A673 (cell line): ENCODE data around the gene WEE2. TPM values are rescaled to one million over a fixed set of nuclear protein-coding genes. Genes with fewer than 3 reads are reported as not detected.

ENCODE experiments used
- BruUV-seq: library from RNA; stranded (reverse); fragments of 400-500 nt; replicated peaks from 2 replicates; lab custom pipeline; 2021; lab: Mats Ljungman, UMichigan
- CTCF ChIA-PET: fragments of 300-600 bp; sonication (Branson Sonifier 250); formaldehyde crosslinking; loops from one replicate; lab custom pipeline; 2022; ENCODE audit warnings: antibody characterized with exemption; lab: Charles Lee
- POLR2A ChIA-PET: fragments of 300-600 bp; sonication (Branson Sonifier 250); formaldehyde crosslinking; loops from one replicate; lab custom pipeline; 2022; ENCODE audit warnings: antibody characterized with exemption; ENCODE audit not compliant: low non-redundant PET; lab: Charles Lee
- DNase-seq: peaks from one replicate; pipeline ENCODE4 v3.0.0-alpha.2; 2015; ENCODE audit warnings: low spot score
- H3K27ac ChIP-seq: fragments of 200-600 bp; sonication (generic); 2 replicates; pipeline ENCODE4 v1.5.1; 2016; ENCODE audit warnings: mixed run types, low read depth, mild to moderate bottlenecking, mixed read lengths, antibody characterized with exemption, low read length; ENCODE audit not compliant: poor library complexity, severe bottlenecking
- H3K27me3 ChIP-seq: fragments of 200-600 bp; sonication (generic); replicated peaks from 2 replicates; pipeline ENCODE4 v1.6.1; 2017; ENCODE audit warnings: mixed run types, low read depth, mild to moderate bottlenecking, mixed read lengths, antibody characterized with exemption, low read length; ENCODE audit not compliant: insufficient read depth, poor library complexity
- H3K36me3 ChIP-seq: fragments of 200-600 bp; sonication (generic); 2 replicates; pipeline ENCODE4 v1.6.1; 2016; ENCODE audit warnings: mixed run types, mild to moderate bottlenecking, mixed read lengths, antibody characterized with exemption, low read length; ENCODE audit not compliant: insufficient read depth, poor library complexity, severe bottlenecking
- H3K4me1 ChIP-seq: fragments of 200-600 bp; sonication (generic); 2 replicates; pipeline ENCODE4 v1.6.1; 2017; ENCODE audit warnings: mixed run types, mild to moderate bottlenecking, mixed read lengths, antibody characterized with exemption, low read length; ENCODE audit not compliant: insufficient read depth, poor library complexity, severe bottlenecking
- H3K4me3 ChIP-seq: fragments of 200-600 bp; sonication (generic); 2 replicates; pipeline ENCODE4 v1.5.1; 2016; ENCODE audit warnings: low read depth, mixed run types, mild to moderate bottlenecking, mixed read lengths, low read length; ENCODE audit not compliant: poor library complexity, severe bottlenecking
- H3K9me3 ChIP-seq: fragments of 200-600 bp; sonication (generic); 2 replicates; pipeline ENCODE4 v1.6.1; 2016; ENCODE audit warnings: mixed run types, low read depth, mild to moderate bottlenecking, mixed read lengths, antibody characterized with exemption, low read length; ENCODE audit not compliant: poor library complexity, severe bottlenecking
- EZH2 ChIP-seq: fragments of 200-600 bp; sonication (generic); IDR thresholded peaks from 2 replicates; pipeline ENCODE4 v1.6.1; 2017; ENCODE audit warnings: borderline replicate concordance, low read depth, mild to moderate bottlenecking, mixed read lengths, antibody characterized with exemption, low read length; ENCODE audit not compliant: poor library complexity, severe bottlenecking
- intact Hi-C: fragments of 100-400 bp; cut with micrococcal nuclease; formaldehyde crosslinking; loops from one replicate; pipeline ENCODE4 v1.10.0; 2022; ENCODE audit not compliant: unreplicated experiment
- total RNA-seq: library from RNA; stranded (reverse); gene quantifications from 2 replicates; pipeline ENCODE4 v1.2.3, GENCODE V29; 2021
- TF ChIP-seq, protein P1 (sequence below): fragments of 300-800, 200-600 bp; sonication (generic); conservative IDR thresholded peaks from 2 replicates; pipeline ENCODE4 v1.5.1; 2017; ENCODE audit warnings: low read depth, mild to moderate bottlenecking, antibody characterized with exemption, low read length, moderate library complexity, mixed read lengths

The WEE2 gene
- total RNA-seq, 1 experiment from 2014 or later: 0.09 TPM

DNA sequence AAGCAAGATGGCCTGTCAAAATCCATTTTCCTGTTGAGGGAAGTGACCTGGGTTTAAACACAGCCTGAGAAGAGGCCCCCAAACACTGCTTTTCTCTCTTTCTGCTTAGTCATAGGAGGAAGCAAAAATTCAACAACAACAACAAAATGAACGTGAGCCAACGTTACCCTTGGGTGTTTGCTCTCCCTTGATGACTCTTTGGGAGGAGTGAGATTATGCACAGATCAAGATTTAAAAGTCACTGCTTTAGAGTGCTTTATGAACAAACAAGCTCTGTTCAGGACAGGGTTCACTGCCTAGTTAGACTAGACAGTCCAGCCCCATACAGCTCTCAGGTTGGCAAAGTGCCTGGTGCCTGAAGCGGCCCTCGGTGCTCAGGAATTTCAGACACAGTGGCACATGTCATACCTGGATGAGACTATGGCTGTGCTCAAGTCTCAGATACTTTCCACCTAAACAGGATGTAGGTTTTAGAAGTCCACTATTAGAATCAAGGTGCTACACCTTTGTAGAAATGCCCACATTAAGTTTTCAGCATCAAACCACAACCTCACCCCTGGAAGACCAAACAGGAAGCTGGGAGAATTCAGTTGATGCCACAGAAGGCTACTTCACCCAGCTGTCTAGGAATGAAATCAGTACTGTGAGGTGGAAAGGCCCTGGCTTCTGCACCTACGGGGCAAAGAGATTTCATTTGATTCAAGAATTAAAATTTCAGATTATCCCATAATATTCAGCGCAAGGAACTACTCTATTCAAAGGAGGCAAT lies 44.9 kb upstream of the WEE2 start:
- H3K4me1 ChIP-seq: no peaks in the 10 kb centered on the region
- H3K4me3 ChIP-seq: no peak overlapping the region
- TF ChIP-seq, protein P1, sequence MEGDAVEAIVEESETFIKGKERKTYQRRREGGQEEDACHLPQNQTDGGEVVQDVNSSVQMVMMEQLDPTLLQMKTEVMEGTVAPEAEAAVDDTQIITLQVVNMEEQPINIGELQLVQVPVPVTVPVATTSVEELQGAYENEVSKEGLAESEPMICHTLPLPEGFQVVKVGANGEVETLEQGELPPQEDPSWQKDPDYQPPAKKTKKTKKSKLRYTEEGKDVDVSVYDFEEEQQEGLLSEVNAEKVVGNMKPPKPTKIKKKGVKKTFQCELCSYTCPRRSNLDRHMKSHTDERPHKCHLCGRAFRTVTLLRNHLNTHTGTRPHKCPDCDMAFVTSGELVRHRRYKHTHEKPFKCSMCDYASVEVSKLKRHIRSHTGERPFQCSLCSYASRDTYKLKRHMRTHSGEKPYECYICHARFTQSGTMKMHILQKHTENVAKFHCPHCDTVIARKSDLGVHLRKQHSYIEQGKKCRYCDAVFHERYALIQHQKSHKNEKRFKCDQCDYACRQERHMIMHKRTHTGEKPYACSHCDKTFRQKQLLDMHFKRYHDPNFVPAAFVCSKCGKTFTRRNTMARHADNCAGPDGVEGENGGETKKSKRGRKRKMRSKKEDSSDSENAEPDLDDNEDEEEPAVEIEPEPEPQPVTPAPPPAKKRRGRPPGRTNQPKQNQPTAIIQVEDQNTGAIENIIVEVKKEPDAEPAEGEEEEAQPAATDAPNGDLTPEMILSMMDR: no peak
- no TSS peak for BruUV-seq
- H3K36me3 ChIP-seq: no peaks in the 10 kb centered on the region
- DNase-seq: no peak
- no peaks in the 10 kb centered on the region for H3K9me3 ChIP-seq
- intact Hi-C loops: no loop called here
- CTCF ChIA-PET: no interaction called here
- no peaks in the 10 kb centered on the region for H3K27me3 ChIP-seq
- peak overlapping the region; percentile 10 for H3K27ac ChIP-seq
- POLR2A ChIA-PET: no interaction called here

DNA sequence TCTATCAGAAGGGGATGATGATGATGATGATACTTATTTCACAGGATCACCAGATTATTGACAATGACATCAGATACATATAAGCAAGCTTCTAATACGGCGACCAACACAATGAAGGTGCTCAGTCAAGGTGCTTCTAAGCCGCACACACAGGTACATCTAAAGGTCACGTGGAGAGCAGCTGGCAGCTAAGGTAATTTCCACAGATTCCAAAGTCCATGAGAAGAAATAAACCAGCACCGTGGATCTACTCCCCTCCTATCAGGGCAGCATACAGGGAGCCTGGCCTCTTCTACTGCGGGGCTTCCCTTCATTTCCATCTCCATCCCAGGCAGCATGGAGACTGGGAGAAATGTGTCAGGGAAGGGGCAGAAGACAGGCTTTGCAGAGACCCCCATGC lies 43.7 kb upstream of the WEE2 start:
- CTCF ChIA-PET: no interaction called here
- intact Hi-C loops: no loop called here

DNA sequence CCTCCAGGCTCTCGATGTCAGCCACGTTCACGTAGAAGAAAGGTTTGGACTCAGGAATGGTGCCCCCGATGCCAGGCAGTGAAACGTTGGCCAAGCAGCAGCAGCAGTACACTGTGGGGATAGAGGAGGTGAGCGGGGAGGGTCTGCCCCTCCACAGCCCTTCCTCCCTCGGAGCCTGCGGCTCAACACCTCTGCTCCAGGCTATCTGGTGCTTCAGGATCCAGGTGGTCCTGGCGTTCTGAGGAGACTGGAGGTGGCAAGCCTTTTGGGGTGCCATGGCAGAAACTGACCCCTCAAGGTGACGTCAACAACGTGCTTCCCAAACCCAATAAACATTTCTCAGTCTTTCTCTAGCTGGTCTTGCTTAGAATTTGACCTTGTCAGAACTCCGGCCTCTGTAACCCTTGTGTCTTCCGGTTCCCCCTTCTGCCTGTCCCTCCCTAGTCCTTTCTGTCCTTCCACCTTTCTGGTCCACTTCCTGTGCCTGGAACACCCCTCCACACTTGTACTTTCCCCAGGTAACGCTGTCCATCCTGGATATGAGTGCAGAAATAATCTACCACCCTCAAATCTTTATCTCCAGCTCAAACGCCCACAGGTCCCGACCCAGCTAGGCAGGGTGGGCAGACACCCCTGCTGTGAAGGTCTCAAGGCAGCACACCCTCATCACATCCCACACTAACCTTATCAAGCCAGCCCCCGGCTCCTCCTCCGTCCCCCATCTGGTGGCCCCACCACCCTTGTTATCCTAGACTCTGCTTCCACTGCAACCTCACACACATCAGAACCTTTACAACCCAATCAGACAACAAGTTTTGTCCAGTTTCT lies 42.7 kb upstream of the WEE2 start:
- intact Hi-C loops: no loop called here
- Histone ChIP-seq H3K4me1 (no peaks in the 10 kb centered on the region), H3K27me3 (no peaks in the 10 kb centered on the region), H3K36me3 (no peaks in the 10 kb centered on the region), H3K27ac (no peak overlapping the region), H3K4me3 (no peak overlapping the region), H3K9me3 (no peaks in the 10 kb centered on the region)
- ChIA-PET CTCF (no interaction called here), POLR2A (no interaction called here)
- DNase-seq: no peak
- TF ChIP-seq, protein P1: no peak
- TF ChIP-seq EZH2: no peak
- BruUV-seq: no TSS peak

More for the DNA sequence above, 43.7 kb upstream of the WEE2 start:
- Histone ChIP-seq H3K9me3 (no peaks in the 10 kb centered on the region), H3K4me3 (no peak overlapping the region), H3K36me3 (no peaks in the 10 kb centered on the region), H3K4me1 (no peaks in the 10 kb centered on the region), H3K27ac (no peak overlapping the region), H3K27me3 (no peaks in the 10 kb centered on the region)
- TF ChIP-seq, protein P1: no peak
- TF ChIP-seq EZH2: no peak
- BruUV-seq: no TSS peak
- POLR2A ChIA-PET: no interaction called here
- DNase-seq: no peak
